NCI-H2227 (cell line): Measurements from ENCODE around the gene BLVRA.
"Not testable (repeated sequence)": the region's sequence is repeated elsewhere in the genome, so short reads cannot be mapped to it uniquely, and the experiment has no call there.

ENCODE experiments used
- DNase-seq: peaks from one replicate; lab custom pipeline; 2025; ENCODE audit not compliant: unreplicated experiment; lab: John Stamatoyannopoulos, UW

Gene BLVRA

GRCh38 chr7:43758029-43758821 lies at the start of gene BLVRA:
Gene BLVRA, plus strand, starts transcription at chr7:43758680. Its CDS starts 12,479 bp downstream, at chr7:43771159.
- DNase-seq, result peak; percentile 79

- no peak for DNase-seq
Observed at GRCh38 chr7:43711503-43711902, 47.0 kb upstream of the BLVRA start.

- DNase-seq, result not testable (repeated sequence)
Observed at GRCh38 chr7:43715966-43716365, 42.5 kb upstream of the BLVRA start.

- no peak for DNase-seq
Observed at GRCh38 chr7:43716598-43716997, 41.9 kb upstream of the BLVRA start.

GRCh38 chr7:43721193-43721806 lies 37.2 kb upstream of the BLVRA start:
- peak; percentile 35 for DNase-seq

GRCh38 chr7:43723007-43723341 lies 35.5 kb upstream of the BLVRA start:
- no peak for DNase-seq

- no peak for DNase-seq
Observed at GRCh38 chr7:43725251-43725650, 33.2 kb upstream of the BLVRA start.

GRCh38 chr7:43726466-43726865 lies 32.0 kb upstream of the BLVRA start:
- no peak for DNase-seq

GRCh38 chr7:43727003-43727402 lies 31.5 kb upstream of the BLVRA start:
- no peak for DNase-seq

GRCh38 chr7:43727494-43727893 lies 31.0 kb upstream of the BLVRA start:
- DNase-seq, result no peak

- DNase-seq, result peak; percentile 93
Observed at GRCh38 chr7:43729214-43729923, 29.1 kb upstream of the BLVRA start, which contains the start of gene COA1. Gene COA1, minus strand, starts transcription at chr7:43729523. Its CDS starts 80,909 bp downstream, at chr7:43648614.

- no peak for DNase-seq
Observed at GRCh38 chr7:43729924-43730248, 28.6 kb upstream of the BLVRA start.

GRCh38 chr7:43731494-43731893 lies 27.0 kb upstream of the BLVRA start:
- not testable (repeated sequence) for DNase-seq

- DNase-seq, result not testable (repeated sequence)
Observed at GRCh38 chr7:43734575-43735332, 23.7 kb upstream of the BLVRA start.

GRCh38 chr7:43735403-43735801 lies 23.1 kb upstream of the BLVRA start:
- no peak for DNase-seq

GRCh38 chr7:43735802-43736603 lies 22.5 kb upstream of the BLVRA start:
- DNase-seq, result no peak

- DNase-seq, result no peak
Observed at GRCh38 chr7:43737467-43738127, 20.9 kb upstream of the BLVRA start.

- DNase-seq, result no peak
Observed at GRCh38 chr7:43742692-43743091, 15.8 kb upstream of the BLVRA start.

- no peak for DNase-seq
Observed at GRCh38 chr7:43747328-43748105, 11.0 kb upstream of the BLVRA start.
